Measurements from ENCODE around the gene NMNAT3.

The NMNAT3 gene

DNA sequence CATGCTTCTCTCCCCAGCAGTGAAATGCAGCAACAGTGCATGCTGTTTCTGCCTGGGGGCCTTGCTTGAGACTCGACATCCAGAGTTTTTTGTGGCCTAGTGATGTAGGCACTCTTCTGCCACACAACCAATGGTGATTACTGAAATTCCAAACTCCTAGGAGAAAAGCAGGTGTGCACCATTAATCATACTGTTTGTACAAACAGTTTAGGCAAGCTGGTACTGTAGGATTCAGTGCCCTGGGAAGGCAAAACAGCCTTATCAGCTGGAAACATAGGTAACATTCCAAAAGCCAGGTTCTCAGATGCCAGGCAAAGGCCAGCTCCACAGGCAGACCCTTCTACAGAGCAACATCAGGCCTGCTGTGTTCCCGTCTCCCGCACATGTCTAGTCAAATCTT is 120.7 kb downstream of the NMNAT3 start:
- H3K9me2 ChIP-seq (replicated peaks; ENCODE audit: low read depth, low read length), result no peaks in the 10 kb centered on the region
- TF ChIP-seq EZH2phosphoT487 (IDR thresholded peaks at IDR 0.05; ENCODE audit: borderline replicate concordance), result no peak
- TF ChIP-seq CTCF (conservative IDR thresholded peaks at IDR 0.05; ENCODE audit: low read length), result no peak
- H3K79me2 ChIP-seq (ENCODE audit: insufficient read depth, low read length), result no peaks in the 10 kb centered on the region
- H3F3A ChIP-seq (ENCODE audit: low read depth), result no peaks in the 10 kb centered on the region
- H3K4me2 ChIP-seq (ENCODE audit: low read depth, low read length, poor library complexity, severe bottlenecking), result no peak overlapping the region
- H3K4me1 ChIP-seq (ENCODE audit: insufficient read depth, low read length, poor library complexity, severe bottlenecking), result no peaks in the 10 kb centered on the region
- no peak overlapping the region for H3K9ac ChIP-seq (ENCODE audit: low read depth, low read length, poor library complexity, severe bottlenecking)
- no peaks in the 10 kb centered on the region for H3K36me3 ChIP-seq (ENCODE audit: insufficient read depth, low read length)
- H3K9me3 ChIP-seq (ENCODE audit: insufficient read depth, low read depth, low read length), result no peaks in the 10 kb centered on the region
- no peak overlapping the region for H3K4me3 ChIP-seq (ENCODE audit: low read length, poor library complexity, severe bottlenecking)
- no peaks in the 10 kb centered on the region for H4K20me1 ChIP-seq (ENCODE audit: insufficient read depth, low read length, poor library complexity, severe bottlenecking)
- H2AFZ ChIP-seq (ENCODE audit: low read length), result no peak overlapping the region
- no peaks in the 10 kb centered on the region for H3K27me3 ChIP-seq (ENCODE audit: insufficient read depth, low read length, poor library complexity, severe bottlenecking)

DNA sequence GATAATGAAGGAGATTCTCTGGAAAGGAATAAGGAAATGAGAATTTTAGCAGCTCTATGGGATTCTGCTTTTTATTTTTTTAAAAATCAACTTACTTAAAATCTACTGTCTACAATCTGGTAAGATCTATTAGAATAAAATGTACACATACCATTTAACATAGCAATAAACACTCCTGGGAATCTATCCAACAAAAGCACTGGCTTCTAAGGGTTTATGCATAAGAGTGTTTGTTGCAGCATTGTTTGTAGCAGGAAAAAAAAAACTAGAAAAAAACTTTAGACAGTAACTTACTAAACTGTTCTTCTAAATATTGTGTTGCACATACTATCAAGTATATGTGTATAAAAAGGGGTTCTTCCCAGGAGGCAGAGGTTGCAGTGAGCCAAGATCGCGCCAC is 122.5 kb downstream of the NMNAT3 start:
- no peak overlapping the region for H3K9ac ChIP-seq (ENCODE audit: low read depth, low read length, poor library complexity, severe bottlenecking)
- H3F3A ChIP-seq (ENCODE audit: low read depth), result no peaks in the 10 kb centered on the region
- H3K4me2 ChIP-seq (ENCODE audit: low read depth, low read length, poor library complexity, severe bottlenecking), result no peak overlapping the region
- H3K9me2 ChIP-seq (replicated peaks; ENCODE audit: low read depth, low read length), result no peaks in the 10 kb centered on the region
- H3K4me3 ChIP-seq (ENCODE audit: low read length, poor library complexity, severe bottlenecking), result no peak overlapping the region
- H3K79me2 ChIP-seq (ENCODE audit: insufficient read depth, low read length), result no peaks in the 10 kb centered on the region
- no peaks in the 10 kb centered on the region for H3K27me3 ChIP-seq (ENCODE audit: insufficient read depth, low read length, poor library complexity, severe bottlenecking)
- H4K20me1 ChIP-seq (ENCODE audit: insufficient read depth, low read length, poor library complexity, severe bottlenecking), result no peaks in the 10 kb centered on the region
- H3K9me3 ChIP-seq (ENCODE audit: insufficient read depth, low read depth, low read length), result no peaks in the 10 kb centered on the region
- no peaks in the 10 kb centered on the region for H3K36me3 ChIP-seq (ENCODE audit: insufficient read depth, low read length)
- no peak for TF ChIP-seq EZH2phosphoT487 (IDR thresholded peaks at IDR 0.05; ENCODE audit: borderline replicate concordance)
- no peak for TF ChIP-seq CTCF (conservative IDR thresholded peaks at IDR 0.05; ENCODE audit: low read length)
- H2AFZ ChIP-seq (ENCODE audit: low read length), result no peak overlapping the region
- H3K4me1 ChIP-seq (ENCODE audit: insufficient read depth, low read length, poor library complexity, severe bottlenecking), result no peaks in the 10 kb centered on the region

GRCh38 chr3:139554628-139555027 is 123.1 kb downstream of the NMNAT3 start:
- Histone ChIP-seq H3K4me2 (ENCODE audit: low read depth, low read length, poor library complexity, severe bottlenecking) (no peak overlapping the region), H3K36me3 (ENCODE audit: insufficient read depth, low read length) (no peaks in the 10 kb centered on the region), H3K9ac (ENCODE audit: low read depth, low read length, poor library complexity, severe bottlenecking) (no peak overlapping the region), H3K27me3 (ENCODE audit: insufficient read depth, low read length, poor library complexity, severe bottlenecking) (no peaks in the 10 kb centered on the region), H4K20me1 (ENCODE audit: insufficient read depth, low read length, poor library complexity, severe bottlenecking) (no peaks in the 10 kb centered on the region), H2AFZ (ENCODE audit: low read length) (no peak overlapping the region), H3K4me3 (ENCODE audit: low read length, poor library complexity, severe bottlenecking) (no peak overlapping the region), H3K4me1 (ENCODE audit: insufficient read depth, low read length, poor library complexity, severe bottlenecking) (no peaks in the 10 kb centered on the region), H3F3A (ENCODE audit: low read depth) (no peaks in the 10 kb centered on the region), H3K79me2 (ENCODE audit: insufficient read depth, low read length) (no peaks in the 10 kb centered on the region), H3K9me3 (ENCODE audit: insufficient read depth, low read depth, low read length) (no peaks in the 10 kb centered on the region), H3K9me2 (replicated peaks; ENCODE audit: low read depth, low read length) (no peaks in the 10 kb centered on the region)
- TF ChIP-seq CTCF (conservative IDR thresholded peaks at IDR 0.05; ENCODE audit: low read length) (no peak), EZH2phosphoT487 (IDR thresholded peaks at IDR 0.05; ENCODE audit: borderline replicate concordance) (no peak)

Measured in Loucy (cell line).